ENCODE results near the gene PHF21B.

Gene PHF21B

DNA sequence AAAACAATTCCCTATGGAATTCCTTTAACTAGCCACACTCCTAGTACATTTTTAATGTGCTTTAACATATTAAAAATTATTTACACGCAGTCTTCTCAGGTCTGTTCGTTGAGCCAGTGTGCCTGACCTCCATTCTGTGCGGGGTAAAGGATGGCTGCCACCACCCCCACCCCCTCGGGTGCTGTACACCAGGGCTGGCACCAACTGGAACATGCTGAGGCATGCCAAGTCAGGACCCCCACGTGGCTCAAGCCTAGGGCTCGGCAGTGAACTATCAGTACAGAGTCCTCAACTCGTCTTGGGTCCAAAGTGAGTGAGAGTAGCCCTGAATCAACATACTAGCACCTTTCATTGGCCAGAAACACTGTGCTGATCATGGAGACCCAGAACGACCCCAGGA is 32.5 kb upstream of the PHF21B start:
- peaks cover 0 to 5% (median 0%) of the 10 kb centered on the region in 3 donors for H3K9me3 ChIP-seq
- no peak for DNase-seq
- no peak overlapping the region for H3K27ac ChIP-seq
- H3K4me1 ChIP-seq, result no peaks in the 10 kb centered on the region
- intact Hi-C loops (cut with DNase I; ENCODE audit: low total_unique reads), result loop anchor here (10.0 kb wide), 1 partner anchor 57 kb away; no protein-coding TSS in a partner anchor
- H3K4me3 ChIP-seq, result no peak overlapping the region
- TF ChIP-seq, protein P1, sequence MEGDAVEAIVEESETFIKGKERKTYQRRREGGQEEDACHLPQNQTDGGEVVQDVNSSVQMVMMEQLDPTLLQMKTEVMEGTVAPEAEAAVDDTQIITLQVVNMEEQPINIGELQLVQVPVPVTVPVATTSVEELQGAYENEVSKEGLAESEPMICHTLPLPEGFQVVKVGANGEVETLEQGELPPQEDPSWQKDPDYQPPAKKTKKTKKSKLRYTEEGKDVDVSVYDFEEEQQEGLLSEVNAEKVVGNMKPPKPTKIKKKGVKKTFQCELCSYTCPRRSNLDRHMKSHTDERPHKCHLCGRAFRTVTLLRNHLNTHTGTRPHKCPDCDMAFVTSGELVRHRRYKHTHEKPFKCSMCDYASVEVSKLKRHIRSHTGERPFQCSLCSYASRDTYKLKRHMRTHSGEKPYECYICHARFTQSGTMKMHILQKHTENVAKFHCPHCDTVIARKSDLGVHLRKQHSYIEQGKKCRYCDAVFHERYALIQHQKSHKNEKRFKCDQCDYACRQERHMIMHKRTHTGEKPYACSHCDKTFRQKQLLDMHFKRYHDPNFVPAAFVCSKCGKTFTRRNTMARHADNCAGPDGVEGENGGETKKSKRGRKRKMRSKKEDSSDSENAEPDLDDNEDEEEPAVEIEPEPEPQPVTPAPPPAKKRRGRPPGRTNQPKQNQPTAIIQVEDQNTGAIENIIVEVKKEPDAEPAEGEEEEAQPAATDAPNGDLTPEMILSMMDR (IDR thresholded peaks at IDR 0.05), result no peak
- H3K27me3 ChIP-seq, result peaks cover 0 to 22% of the 10 kb centered on the region in 2 donors
- H3K36me3 ChIP-seq, result no peaks in the 10 kb centered on the region

DNA sequence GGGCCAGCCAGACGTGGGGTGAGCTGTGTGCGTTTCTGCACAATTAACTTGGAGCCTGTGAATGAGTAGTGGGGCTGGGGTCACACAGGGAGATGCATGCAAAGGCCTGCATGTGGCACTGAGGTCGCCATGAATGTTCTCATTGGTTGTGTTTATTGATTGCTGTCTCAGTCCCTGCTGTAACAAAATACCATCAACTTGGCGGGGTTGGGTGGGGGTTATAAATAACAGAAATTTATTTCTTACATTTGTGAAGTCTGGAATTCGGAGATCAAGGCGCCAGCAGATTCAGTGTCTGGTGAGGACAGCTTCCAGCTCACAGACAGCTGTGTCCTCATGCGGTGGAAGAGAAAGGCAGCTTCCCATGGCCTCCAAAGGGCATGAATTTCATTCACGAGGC is 29.3 kb upstream of the PHF21B start:
- TF ChIP-seq, protein P1 (IDR thresholded peaks at IDR 0.05), result no peak
- no peak for DNase-seq
- Histone ChIP-seq H3K36me3 (no peaks in the 10 kb centered on the region), H3K27me3 (peaks cover 0 to 36% of the 10 kb centered on the region in 2 donors), H3K4me1 (no peaks in the 10 kb centered on the region), H3K4me3 (no peak overlapping the region), H3K27ac (no peak overlapping the region), H3K9me3 (peaks cover 0 to 5% (median 0%) of the 10 kb centered on the region in 3 donors)
- intact Hi-C loops (cut with DNase I; ENCODE audit: low total_unique reads), result no loop called here

DNA sequence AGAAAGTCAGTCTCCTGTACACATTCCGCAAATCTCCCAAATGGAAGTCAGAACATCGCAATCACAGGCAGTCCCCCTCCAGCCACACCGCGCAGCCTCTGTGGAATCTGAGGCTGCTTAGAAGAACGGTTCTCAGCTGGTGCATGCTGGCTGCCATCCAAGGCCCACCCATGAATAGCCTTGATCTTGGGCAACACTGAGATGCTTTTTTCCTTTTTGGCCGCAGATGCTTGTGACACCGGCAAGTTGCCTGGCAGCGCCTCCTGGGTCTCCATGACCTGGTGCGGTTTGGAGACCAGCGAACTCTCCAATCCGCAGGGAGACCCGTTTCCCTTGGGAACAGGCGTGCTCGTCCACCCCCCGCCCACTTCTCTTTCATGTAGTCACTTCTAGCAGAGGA is 26.3 kb upstream of the PHF21B start:
- Histone ChIP-seq H3K9me3 (no peaks in the 10 kb centered on the region), H3K36me3 (no peaks in the 10 kb centered on the region), H3K4me1 (no peaks in the 10 kb centered on the region), H3K27me3 (peaks cover 0 to 44% of the 10 kb centered on the region in 2 donors), H3K27ac (no peak overlapping the region), H3K4me3 (no peak overlapping the region)
- TF ChIP-seq, protein P1 (IDR thresholded peaks at IDR 0.05), result no peak
- intact Hi-C loops (cut with DNase I; ENCODE audit: low total_unique reads), result no loop called here
- no peak for DNase-seq

DNA sequence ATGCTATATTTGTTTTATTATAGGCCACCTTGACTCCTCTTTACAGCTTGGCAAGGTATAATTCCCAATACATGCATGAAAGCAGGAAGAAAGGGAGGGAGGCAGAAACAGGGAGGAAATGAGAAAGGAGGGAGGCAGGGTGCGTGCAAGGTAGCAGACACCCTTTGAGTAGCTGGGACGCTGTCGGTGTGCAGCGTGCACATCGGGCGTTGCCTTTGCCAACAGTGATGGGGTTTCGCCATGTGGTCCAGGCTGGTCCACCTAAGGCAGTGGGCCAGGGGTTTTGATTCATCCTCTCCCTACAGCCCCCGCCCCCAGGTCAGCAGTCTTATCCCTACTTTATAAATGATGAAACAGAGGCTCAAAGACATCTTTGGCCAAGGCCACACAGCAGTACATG is 25.0 kb upstream of the PHF21B start:
- Histone ChIP-seq H3K4me3 (no peak overlapping the region), H3K36me3 (no peaks in the 10 kb centered on the region), H3K27ac (no peak overlapping the region), H3K4me1 (no peaks in the 10 kb centered on the region), H3K27me3 (peaks cover 0 to 37% of the 10 kb centered on the region in 2 donors), H3K9me3 (no peaks in the 10 kb centered on the region)
- intact Hi-C loops (cut with DNase I; ENCODE audit: low total_unique reads), result no loop called here
- TF ChIP-seq, protein P1 (IDR thresholded peaks at IDR 0.05), result no peak
- DNase-seq, result no peak

DNA sequence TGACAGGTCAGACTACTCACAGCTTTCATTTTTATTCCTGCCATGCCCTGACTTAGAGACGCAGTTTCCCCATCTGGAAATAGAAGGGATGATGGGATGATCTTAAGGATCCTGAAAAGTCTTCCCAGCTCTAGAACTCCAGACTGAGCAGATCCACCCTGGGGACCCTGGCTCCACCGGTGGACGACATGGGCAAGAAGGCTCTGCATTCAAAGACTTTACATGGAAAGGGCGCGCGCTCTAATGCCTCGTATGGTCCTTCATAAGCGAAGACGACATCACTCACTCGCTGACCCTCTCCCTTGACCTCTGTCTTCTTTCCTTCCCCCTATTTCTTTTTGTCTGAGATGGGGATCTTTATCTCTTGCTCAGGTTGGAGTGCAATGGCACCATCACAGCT is 24.4 kb upstream of the PHF21B start:
- TF ChIP-seq, protein P1 (IDR thresholded peaks at IDR 0.05), result no peak
- no peak for DNase-seq
- Histone ChIP-seq H3K4me3 (no peak overlapping the region), H3K27ac (no peak overlapping the region), H3K27me3 (peaks cover 0 to 41% of the 10 kb centered on the region in 2 donors), H3K9me3 (no peaks in the 10 kb centered on the region), H3K36me3 (no peaks in the 10 kb centered on the region), H3K4me1 (no peaks in the 10 kb centered on the region)
- intact Hi-C loops (cut with DNase I; ENCODE audit: low total_unique reads), result no loop called here

DNA sequence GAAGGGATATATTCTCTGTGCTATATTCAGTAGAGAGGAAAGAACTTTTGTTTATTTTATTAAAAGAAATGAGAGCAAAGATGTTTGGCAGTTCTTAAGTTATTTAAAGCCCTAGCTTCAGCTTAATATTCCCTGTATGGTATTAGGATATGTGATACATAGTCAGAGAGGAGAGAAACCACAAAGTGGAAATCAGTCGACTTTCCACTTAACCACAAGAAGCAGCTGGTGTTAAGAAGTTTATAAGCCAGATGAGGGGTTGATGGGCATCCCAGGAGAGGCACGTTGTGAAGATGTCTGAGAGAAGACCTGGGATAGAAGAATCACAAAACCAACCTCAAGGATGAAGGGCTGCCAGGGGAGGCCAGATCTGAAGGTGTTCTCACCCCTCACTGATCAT is 23.3 kb upstream of the PHF21B start:
- TF ChIP-seq, protein P1 (IDR thresholded peaks at IDR 0.05), result no peak
- H3K4me1 ChIP-seq, result no peaks in the 10 kb centered on the region
- intact Hi-C loops (cut with DNase I; ENCODE audit: low total_unique reads), result no loop called here
- no peaks in the 10 kb centered on the region for H3K36me3 ChIP-seq
- DNase-seq, result no peak
- no peak overlapping the region for H3K27ac ChIP-seq
- no peak overlapping the region for H3K4me3 ChIP-seq
- peaks cover 0 to 48% of the 10 kb centered on the region in 2 donors for H3K27me3 ChIP-seq
- H3K9me3 ChIP-seq, result no peaks in the 10 kb centered on the region

All from tibial artery (tissue), 4 donors.